GM21515 (cell line): Measurements from ENCODE around the gene LRSAM1.

Source experiments
- ATAC-seq: cut with Tn5 transposase; IDR thresholded peaks from one replicate; pipeline ENCODE4 v1.9.1; 2021; ENCODE audit not compliant: unreplicated experiment

The LRSAM1 gene

GRCh38 chr9:127424676-127424999 is 26.7 kb upstream of the LRSAM1 start:
- no peak for ATAC-seq

GRCh38 chr9:127426756-127427155 is 24.6 kb upstream of the LRSAM1 start:
- no peak for ATAC-seq

- ATAC-seq, result no peak
These were observed 23.0 kb upstream of the LRSAM1 start for GRCh38 chr9:127428348-127428747.

- ATAC-seq, result no peak
These were observed 20.9 kb upstream of the LRSAM1 start for GRCh38 chr9:127430415-127430814.

- ATAC-seq, result no peak
These were observed 13.6 kb upstream of the LRSAM1 start for GRCh38 chr9:127437497-127438264.

- no peak for ATAC-seq
These were observed 12.9 kb upstream of the LRSAM1 start for GRCh38 chr9:127438394-127438793.

- ATAC-seq, result no peak
These were observed 6.9 kb upstream of the LRSAM1 start for GRCh38 chr9:127444283-127444920.

GRCh38 chr9:127444921-127445850 is 6.1 kb upstream of the LRSAM1 start:
- ATAC-seq, result no peak

- no peak for ATAC-seq
These were observed 5.2 kb upstream of the LRSAM1 start for GRCh38 chr9:127445851-127446712.

GRCh38 chr9:127446713-127447415 is 4.4 kb upstream of the LRSAM1 start:
- ATAC-seq, result no peak

- no peak for ATAC-seq
These were observed 3.7 kb upstream of the LRSAM1 start for GRCh38 chr9:127447416-127448111.

- ATAC-seq, result no peak
These were observed 3.1 kb upstream of the LRSAM1 start for GRCh38 chr9:127448112-127448805.

GRCh38 chr9:127449332-127449966 is 1.9 kb upstream of the LRSAM1 start:
- ATAC-seq, result no peak

GRCh38 chr9:127450243-127450760 is 1.0 kb upstream of the LRSAM1 start:
- no peak for ATAC-seq

- ATAC-seq, result no peak
These were observed 223 bp downstream of the LRSAM1 start for GRCh38 chr9:127451608-127451857.

- ATAC-seq, result no peak
These were observed 747 bp downstream of the LRSAM1 start for GRCh38 chr9:127451858-127452656.

GRCh38 chr9:127452691-127453090 is 1.4 kb downstream of the LRSAM1 start:
- no peak for ATAC-seq
